ENCODE results near the gene RAB9A. TPM values are rescaled to one million over a fixed set of nuclear protein-coding genes. Genes with fewer than 3 reads are reported as not detected.

RAB9A gene
- total RNA-seq, 1 donor from 2014 or later: 33.6 TPM

DNA sequence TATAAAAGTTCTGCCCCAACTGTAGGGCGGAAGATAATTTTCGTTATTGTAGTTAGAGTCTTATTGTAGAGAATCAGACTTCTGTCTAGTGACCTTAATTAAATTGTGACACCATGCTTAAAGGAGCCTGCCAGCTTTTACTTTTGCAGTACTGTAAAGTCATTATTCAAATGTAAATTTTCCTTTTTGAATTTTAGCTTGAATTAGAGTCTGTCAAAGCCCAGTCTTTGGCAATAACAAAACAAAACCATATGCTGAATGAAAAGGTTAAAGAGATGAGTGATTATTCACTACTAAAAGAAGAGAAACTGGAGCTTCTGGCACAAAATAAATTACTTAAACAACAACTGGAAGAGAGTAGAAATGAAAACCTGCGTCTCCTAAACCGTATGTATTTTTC, 67.5 kb downstream of the RAB9A start:
- no peak overlapping the region for H3K4me3 ChIP-seq (ENCODE audit: low read depth, low read length)
- TF ChIP-seq, protein P1, sequence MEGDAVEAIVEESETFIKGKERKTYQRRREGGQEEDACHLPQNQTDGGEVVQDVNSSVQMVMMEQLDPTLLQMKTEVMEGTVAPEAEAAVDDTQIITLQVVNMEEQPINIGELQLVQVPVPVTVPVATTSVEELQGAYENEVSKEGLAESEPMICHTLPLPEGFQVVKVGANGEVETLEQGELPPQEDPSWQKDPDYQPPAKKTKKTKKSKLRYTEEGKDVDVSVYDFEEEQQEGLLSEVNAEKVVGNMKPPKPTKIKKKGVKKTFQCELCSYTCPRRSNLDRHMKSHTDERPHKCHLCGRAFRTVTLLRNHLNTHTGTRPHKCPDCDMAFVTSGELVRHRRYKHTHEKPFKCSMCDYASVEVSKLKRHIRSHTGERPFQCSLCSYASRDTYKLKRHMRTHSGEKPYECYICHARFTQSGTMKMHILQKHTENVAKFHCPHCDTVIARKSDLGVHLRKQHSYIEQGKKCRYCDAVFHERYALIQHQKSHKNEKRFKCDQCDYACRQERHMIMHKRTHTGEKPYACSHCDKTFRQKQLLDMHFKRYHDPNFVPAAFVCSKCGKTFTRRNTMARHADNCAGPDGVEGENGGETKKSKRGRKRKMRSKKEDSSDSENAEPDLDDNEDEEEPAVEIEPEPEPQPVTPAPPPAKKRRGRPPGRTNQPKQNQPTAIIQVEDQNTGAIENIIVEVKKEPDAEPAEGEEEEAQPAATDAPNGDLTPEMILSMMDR (conservative IDR thresholded peaks at IDR 0.05; ENCODE audit: low read depth, low read length): no peak

GRCh38 chrX:13759152-13759718, 70.3 kb downstream of the RAB9A start:
- H3K4me3 ChIP-seq (ENCODE audit: low read depth, low read length): no peak overlapping the region
- TF ChIP-seq, protein P1 (conservative IDR thresholded peaks at IDR 0.05; ENCODE audit: low read depth, low read length): no peak
- no peak for DNase-seq (ENCODE audit: low read depth)

More for the DNA sequence above, 67.5 kb downstream of the RAB9A start:
- no peak for DNase-seq (ENCODE audit: low read depth)

Other genes with a start within 250 kb of the RAB9A start
- not detected in 2 replicates for gene EGFL6, start 119.5 kb upstream of the RAB9A start, total RNA-seq
- 0.12 and 0.29 TPM in 2 replicates for gene TCEANC, start 36.0 kb upstream of the RAB9A start, total RNA-seq
- gene TRAPPC2, start 45.5 kb downstream of the RAB9A start, total RNA-seq: 6.4 and 10.3 TPM in 2 replicates
- gene OFD1, start 45.6 kb downstream of the RAB9A start, total RNA-seq: 8.4 and 10.8 TPM in 2 replicates
- gene GPM6B, start 128.0 kb downstream of the RAB9A start, total RNA-seq: 1.5 and 3.6 TPM in 2 replicates

All from epithelial cell of proximal tubule (primary cell).